Measurements from ENCODE around the gene FNDC1. TPM values are rescaled to one million over a fixed set of nuclear protein-coding genes. Genes with fewer than 3 reads are reported as not detected.
"Not testable (repeated sequence)": the region's sequence is repeated elsewhere in the genome, so short reads cannot be mapped to it uniquely, and the experiment has no call there.

Gene FNDC1
- total RNA-seq, 2 donors from 2014 or later, result 4.1 to 5.3 TPM

- Histone ChIP-seq H3K36me3 (no peaks in the 10 kb centered on the region), H3K4me3 (no peak overlapping the region), H3K27ac (no peak overlapping the region), H3K9me3 (peaks cover 3% of the 10 kb centered on the region), H3K27me3 (replicated peaks; ENCODE audit: insufficient read depth) (no peaks in the 10 kb centered on the region), H3K4me1 (ENCODE audit: control insufficient read depth in 1 of 2, low read depth in 2 of 2) (no peaks in the 10 kb centered on the region)
- ATAC-seq (ENCODE audit: insufficient number of reproducible peaks, low FRiP score, low read depth), result no peak
- TF ChIP-seq CTCF (IDR thresholded peaks at IDR 0.05), result no peak
- no peak for DNase-seq (ENCODE audit: low spot score)
These were observed 113.2 kb downstream of the FNDC1 start for GRCh38 chr6:159282421-159282820.

GRCh38 chr6:159284661-159285060, 115.5 kb downstream of the FNDC1 start:
- not testable (repeated sequence) for H3K4me1 ChIP-seq (ENCODE audit: control insufficient read depth in 1 of 2, low read depth in 2 of 2); DNase-seq (ENCODE audit: low spot score); H3K9me3 ChIP-seq; H3K4me3 ChIP-seq; H3K27me3 ChIP-seq (replicated peaks; ENCODE audit: insufficient read depth); H3K27ac ChIP-seq; H3K36me3 ChIP-seq; ATAC-seq (ENCODE audit: insufficient number of reproducible peaks, low FRiP score, low read depth)

GRCh38 chr6:159298840-159299239, 129.6 kb downstream of the FNDC1 start:
- Histone ChIP-seq H3K36me3 (no peaks in the 10 kb centered on the region), H3K4me1 (ENCODE audit: control insufficient read depth in 1 of 2, low read depth in 2 of 2) (no peaks in the 10 kb centered on the region), H3K4me3 (no peak overlapping the region), H3K27me3 (replicated peaks; ENCODE audit: insufficient read depth) (no peaks in the 10 kb centered on the region), H3K27ac (no peak overlapping the region), H3K9me3 (no peaks in the 10 kb centered on the region)
- no peak for ATAC-seq (ENCODE audit: insufficient number of reproducible peaks, low FRiP score, low read depth)
- TF ChIP-seq CTCF (IDR thresholded peaks at IDR 0.05), result no peak
- DNase-seq (ENCODE audit: low spot score), result no peak

- Histone ChIP-seq H3K27ac (no peak overlapping the region), H3K4me3 (no peak overlapping the region), H3K36me3 (no peaks in the 10 kb centered on the region), H3K4me1 (ENCODE audit: control insufficient read depth in 1 of 2, low read depth in 2 of 2) (no peaks in the 10 kb centered on the region), H3K9me3 (no peaks in the 10 kb centered on the region), H3K27me3 (replicated peaks; ENCODE audit: insufficient read depth) (no peaks in the 10 kb centered on the region)
- no peak for TF ChIP-seq CTCF (IDR thresholded peaks at IDR 0.05)
- ATAC-seq (ENCODE audit: insufficient number of reproducible peaks, low FRiP score, low read depth) (no peak), DNase-seq (ENCODE audit: low spot score) (no peak)
These were observed 130.4 kb downstream of the FNDC1 start for GRCh38 chr6:159299566-159299965.

GRCh38 chr6:159301277-159301676, 132.1 kb downstream of the FNDC1 start:
- DNase-seq (ENCODE audit: low spot score) (no peak), ATAC-seq (ENCODE audit: insufficient number of reproducible peaks, low FRiP score, low read depth) (no peak)
- H3K27me3 ChIP-seq (replicated peaks; ENCODE audit: insufficient read depth), result no peaks in the 10 kb centered on the region
- no peaks in the 10 kb centered on the region for H3K4me1 ChIP-seq (ENCODE audit: control insufficient read depth in 1 of 2, low read depth in 2 of 2)
- no peak for TF ChIP-seq CTCF (IDR thresholded peaks at IDR 0.05)
- no peaks in the 10 kb centered on the region for H3K9me3 ChIP-seq
- no peak overlapping the region for H3K4me3 ChIP-seq
- no peaks in the 10 kb centered on the region for H3K36me3 ChIP-seq
- H3K27ac ChIP-seq, result no peak overlapping the region

- TF ChIP-seq CTCF (IDR thresholded peaks at IDR 0.05), result no peak
- H3K27ac ChIP-seq, result no peak overlapping the region
- H3K4me1 ChIP-seq (ENCODE audit: control insufficient read depth in 1 of 2, low read depth in 2 of 2), result no peaks in the 10 kb centered on the region
- no peak for DNase-seq (ENCODE audit: low spot score)
- no peak for ATAC-seq (ENCODE audit: insufficient number of reproducible peaks, low FRiP score, low read depth)
- H3K36me3 ChIP-seq, result no peaks in the 10 kb centered on the region
- H3K9me3 ChIP-seq, result no peaks in the 10 kb centered on the region
- H3K27me3 ChIP-seq (replicated peaks; ENCODE audit: insufficient read depth), result no peaks in the 10 kb centered on the region
- H3K4me3 ChIP-seq, result no peak overlapping the region
These were observed 132.8 kb downstream of the FNDC1 start for GRCh38 chr6:159301810-159302593.

Data from thoracic aorta (tissue), 2 donors.